Measurements from ENCODE around the gene GCK. TPM values are rescaled to one million over a fixed set of nuclear protein-coding genes. Genes with fewer than 3 reads are reported as not detected.

The GCK gene
- total and polyA plus RNA-seq, 2 donors: 0.24 to 0.30 TPM

DNA sequence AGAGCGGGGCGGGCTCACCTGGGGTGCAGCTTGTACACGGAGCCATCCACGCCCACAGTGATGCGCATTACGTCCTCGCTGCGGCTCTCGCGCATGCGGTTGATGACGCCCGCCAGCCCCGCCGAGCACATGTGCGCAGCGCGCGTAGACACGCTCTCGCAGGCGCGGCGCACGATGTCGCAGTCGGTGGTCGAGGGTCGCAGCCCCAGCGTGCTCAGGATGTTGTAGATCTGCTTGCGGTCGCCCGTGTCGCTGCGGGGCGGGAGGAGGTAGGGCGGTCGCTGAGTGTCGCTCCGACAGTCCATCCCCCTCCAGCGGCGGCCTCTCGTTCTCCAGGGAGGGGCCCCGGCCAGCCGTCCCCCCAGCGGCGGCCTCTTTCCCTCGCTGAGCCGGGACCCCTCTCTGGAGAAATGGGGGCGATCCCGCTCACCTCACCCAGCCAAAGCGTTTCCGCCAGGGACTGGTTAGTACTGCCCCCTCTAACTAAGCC lies 43.7 kb downstream of the GCK start:
- peak in 3 of 9 donors; percentile 35 to 50 (median 48) for DNase-seq (ENCODE audit: low read depth in 6 of 9, low spot score in 9 of 9)
- Histone ChIP-seq H3K4me3 (ENCODE audit: low read length in 2 of 2) (peak overlapping the region in 1 of 2 donors; percentile 46), H3K4me1 (ENCODE audit: control insufficient read depth in 2 of 2, insufficient read depth in 2 of 2, low read length in 2 of 2) (peaks cover 8 to 24% of the 10 kb centered on the region in 2 donors), H3K36me3 (ENCODE audit: control insufficient read depth in 2 of 2, insufficient read depth in 2 of 2, low read length in 1 of 2) (no peaks in the 10 kb centered on the region), H3K27me3 (ENCODE audit: control insufficient read depth in 2 of 2, insufficient read depth in 1 of 2, low read length in 1 of 2) (peaks cover 16 to 57% of the 10 kb centered on the region in 2 donors), H3K9me3 (ENCODE audit: control insufficient read depth in 2 of 2, insufficient read depth in 1 of 2, low read length in 1 of 2) (peaks cover 3 to 10% of the 10 kb centered on the region in 2 donors), H3K27ac (ENCODE audit: low read depth in 1 of 2, low read length in 1 of 2) (no peak overlapping the region)
- WGBS: 16% methylated on average over 53 of the region's 53 CpGs

DNA sequence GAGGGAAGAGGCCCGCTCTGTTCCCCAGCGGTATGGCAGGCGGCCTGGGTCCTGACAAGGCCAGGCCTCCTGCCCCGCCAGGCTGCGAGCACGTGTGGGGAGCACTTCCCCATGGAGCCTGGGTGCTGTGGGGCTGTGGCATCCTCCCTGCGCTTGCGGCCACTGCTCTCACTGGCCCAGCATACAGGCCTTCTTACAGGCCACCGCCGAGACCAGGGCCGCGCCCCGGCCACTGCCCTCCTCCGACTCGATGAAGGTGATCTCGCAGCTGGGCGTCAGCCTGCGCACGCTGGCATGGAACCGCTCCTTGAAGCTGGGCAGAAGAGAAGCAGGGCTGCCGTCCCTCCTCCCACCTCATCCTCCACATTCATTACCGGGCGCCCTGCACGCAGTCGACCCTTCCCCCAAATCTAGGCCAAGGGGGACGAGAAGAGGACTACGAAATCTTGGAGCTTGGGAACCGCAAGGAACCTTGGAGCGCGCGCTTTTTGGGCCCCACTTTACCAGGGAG lies 44.2 kb downstream of the GCK start:
- Histone ChIP-seq H3K27me3 (ENCODE audit: control insufficient read depth in 2 of 2, insufficient read depth in 1 of 2, low read length in 1 of 2) (peaks cover 16 to 57% of the 10 kb centered on the region in 2 donors), H3K36me3 (ENCODE audit: control insufficient read depth in 2 of 2, insufficient read depth in 2 of 2, low read length in 1 of 2) (no peaks in the 10 kb centered on the region), H3K4me3 (ENCODE audit: low read length in 2 of 2) (no peak overlapping the region), H3K9me3 (ENCODE audit: control insufficient read depth in 2 of 2, insufficient read depth in 1 of 2, low read length in 1 of 2) (peaks cover 3 to 10% of the 10 kb centered on the region in 2 donors), H3K4me1 (ENCODE audit: control insufficient read depth in 2 of 2, insufficient read depth in 2 of 2, low read length in 2 of 2) (peaks cover 5 to 19% of the 10 kb centered on the region in 2 donors), H3K27ac (ENCODE audit: low read depth in 1 of 2, low read length in 1 of 2) (no peak overlapping the region)
- WGBS: 66% methylated on average over 31 of the region's 31 CpGs
- no peak for DNase-seq (ENCODE audit: low read depth in 6 of 9, low spot score in 9 of 9)

DNA sequence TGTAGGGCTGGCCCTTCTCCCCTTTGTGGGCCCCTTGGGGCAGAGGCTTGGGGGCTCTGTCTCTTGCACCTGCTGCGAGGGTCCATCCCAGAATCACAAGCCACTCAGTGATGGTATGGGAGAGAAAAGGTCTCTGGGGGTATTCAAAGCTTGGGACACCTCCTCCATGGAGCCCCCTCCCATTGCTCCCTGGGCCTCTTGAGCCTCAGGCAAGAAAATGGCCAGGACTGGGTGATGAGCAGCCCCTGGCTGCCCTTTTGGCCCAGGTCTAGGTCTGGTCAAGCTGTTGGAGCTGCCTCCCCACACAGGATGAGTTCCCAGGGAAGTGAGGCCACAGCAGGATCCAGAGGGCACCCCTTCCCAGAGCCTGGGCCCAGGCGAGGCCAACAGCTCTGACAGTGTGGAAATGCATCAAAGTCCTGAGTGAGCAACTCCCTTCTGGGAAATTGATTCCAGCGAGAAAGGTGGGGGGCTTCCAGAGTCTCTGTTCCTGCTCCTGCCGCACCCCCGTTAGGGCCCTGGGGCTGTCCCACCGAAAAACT lies 44.7 kb downstream of the GCK start:
- H3K4me3 ChIP-seq (ENCODE audit: low read length in 2 of 2): no peak overlapping the region
- no peaks in the 10 kb centered on the region for H3K36me3 ChIP-seq (ENCODE audit: control insufficient read depth in 2 of 2, insufficient read depth in 2 of 2, low read length in 1 of 2)
- H3K9me3 ChIP-seq (ENCODE audit: control insufficient read depth in 2 of 2, insufficient read depth in 1 of 2, low read length in 1 of 2): peaks cover 3 to 10% of the 10 kb centered on the region in 2 donors
- DNase-seq (ENCODE audit: low read depth in 6 of 9, low spot score in 9 of 9): no peak
- peaks cover 5 to 15% of the 10 kb centered on the region in 2 donors for H3K4me1 ChIP-seq (ENCODE audit: control insufficient read depth in 2 of 2, insufficient read depth in 2 of 2, low read length in 2 of 2)
- H3K27ac ChIP-seq (ENCODE audit: low read depth in 1 of 2, low read length in 1 of 2): no peak overlapping the region
- 93% methylated on average over 6 of the region's 6 CpGs for WGBS
- peaks cover 16 to 57% of the 10 kb centered on the region in 2 donors for H3K27me3 ChIP-seq (ENCODE audit: control insufficient read depth in 2 of 2, insufficient read depth in 1 of 2, low read length in 1 of 2)

DNA sequence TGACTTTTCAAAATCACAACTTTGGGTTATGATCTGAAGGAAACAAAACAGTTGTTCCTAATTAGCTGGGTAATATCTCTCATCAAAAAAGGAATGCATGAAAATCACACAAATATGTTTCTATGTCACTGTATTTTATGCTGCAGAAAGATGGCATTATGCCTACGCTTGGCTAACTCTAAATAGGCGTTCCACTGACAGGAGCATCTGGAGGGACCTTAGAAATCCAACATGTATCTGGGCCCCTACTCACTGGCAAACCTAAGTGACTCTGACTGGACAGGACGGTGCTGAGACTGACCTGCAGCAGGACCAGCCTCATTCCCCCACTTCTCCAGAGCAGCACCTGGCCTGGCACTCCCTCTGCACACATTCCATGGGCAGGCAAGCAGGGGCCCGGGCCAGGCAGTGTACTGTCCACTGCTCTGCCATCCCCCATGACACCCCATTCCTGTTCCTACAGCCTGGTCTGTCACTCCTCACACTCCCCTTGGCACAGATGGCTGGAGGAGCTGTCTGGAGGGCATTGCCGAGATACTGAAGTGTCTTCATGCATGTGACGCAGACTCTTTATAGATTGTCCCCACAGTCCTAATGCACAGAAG lies 45.5 kb downstream of the GCK start:
- Histone ChIP-seq H3K4me1 (ENCODE audit: control insufficient read depth in 2 of 2, insufficient read depth in 2 of 2, low read length in 2 of 2) (peaks cover 5 to 15% of the 10 kb centered on the region in 2 donors), H3K27me3 (ENCODE audit: control insufficient read depth in 2 of 2, insufficient read depth in 1 of 2, low read length in 1 of 2) (peaks cover 16 to 51% of the 10 kb centered on the region in 2 donors), H3K9me3 (ENCODE audit: control insufficient read depth in 2 of 2, insufficient read depth in 1 of 2, low read length in 1 of 2) (peaks cover 3 to 10% of the 10 kb centered on the region in 2 donors), H3K27ac (ENCODE audit: low read depth in 1 of 2, low read length in 1 of 2) (no peak overlapping the region), H3K4me3 (ENCODE audit: low read length in 2 of 2) (no peak overlapping the region), H3K36me3 (ENCODE audit: control insufficient read depth in 2 of 2, insufficient read depth in 2 of 2, low read length in 1 of 2) (no peaks in the 10 kb centered on the region)
- 89% methylated on average over 6 of the region's 6 CpGs for WGBS
- no peak for DNase-seq (ENCODE audit: low read depth in 6 of 9, low spot score in 9 of 9)

DNA sequence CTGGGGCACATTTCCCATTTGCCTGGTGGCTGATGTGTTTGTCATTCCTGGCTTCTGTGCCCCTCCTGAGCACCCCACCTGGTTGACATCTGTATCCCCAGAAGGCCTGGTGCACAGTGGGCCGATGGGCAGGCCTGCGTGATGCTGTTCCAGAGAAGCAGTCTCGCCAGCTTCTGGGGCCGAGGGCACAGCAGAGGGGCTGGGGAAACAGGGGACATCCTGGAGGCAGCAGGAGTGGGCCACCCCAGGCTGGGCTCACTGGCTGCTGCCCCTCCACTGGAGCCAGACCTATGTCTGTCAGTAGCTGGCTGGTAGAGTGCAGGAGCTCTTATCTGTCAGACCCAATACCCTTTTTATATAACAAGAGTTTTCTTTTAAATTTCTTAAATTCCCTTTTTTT lies 47.2 kb downstream of the GCK start:
- no peak for DNase-seq (ENCODE audit: low read depth in 6 of 9, low spot score in 9 of 9)
- WGBS: 100% methylated on average over 4 of the region's 4 CpGs
- no peak overlapping the region for H3K4me3 ChIP-seq (ENCODE audit: low read length in 2 of 2)
- peaks cover 3 to 10% of the 10 kb centered on the region in 2 donors for H3K9me3 ChIP-seq (ENCODE audit: control insufficient read depth in 2 of 2, insufficient read depth in 1 of 2, low read length in 1 of 2)
- H3K27me3 ChIP-seq (ENCODE audit: control insufficient read depth in 2 of 2, insufficient read depth in 1 of 2, low read length in 1 of 2): peaks cover 16 to 37% of the 10 kb centered on the region in 2 donors
- peaks cover 5 to 22% of the 10 kb centered on the region in 2 donors for H3K4me1 ChIP-seq (ENCODE audit: control insufficient read depth in 2 of 2, insufficient read depth in 2 of 2, low read length in 2 of 2)
- no peak overlapping the region for H3K27ac ChIP-seq (ENCODE audit: low read depth in 1 of 2, low read length in 1 of 2)
- no peaks in the 10 kb centered on the region for H3K36me3 ChIP-seq (ENCODE audit: control insufficient read depth in 2 of 2, insufficient read depth in 2 of 2, low read length in 1 of 2)

DNA sequence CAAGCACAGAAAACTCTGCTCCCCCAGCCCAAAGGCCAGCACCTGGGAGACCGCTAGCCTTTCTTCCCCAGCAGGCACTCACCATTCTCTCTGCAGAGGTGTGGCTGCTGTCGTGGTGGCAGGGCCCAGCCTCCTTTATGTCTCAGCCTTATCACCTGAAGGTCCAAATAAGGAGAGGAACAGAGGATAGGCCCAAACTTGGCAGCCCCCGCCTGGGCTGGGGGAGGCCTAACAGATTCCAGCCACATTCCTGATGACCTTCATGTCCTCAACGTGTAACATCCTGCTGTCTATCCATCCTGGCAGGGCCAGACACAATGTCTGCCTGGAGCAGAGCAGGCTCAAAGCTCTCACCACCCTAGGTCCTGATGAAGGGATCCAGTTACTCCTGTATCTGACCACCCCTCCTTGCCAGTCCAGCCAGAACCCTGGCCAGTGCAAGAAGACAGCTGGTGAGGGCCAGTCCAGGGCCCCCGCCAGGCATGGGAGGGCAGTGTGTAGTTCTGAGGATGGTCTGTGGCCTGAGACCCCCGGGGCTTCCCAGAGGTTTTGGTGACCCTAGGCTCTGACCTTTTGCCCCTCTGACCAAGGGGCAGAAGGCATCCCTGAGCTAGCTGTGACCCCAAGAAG lies 47.9 kb downstream of the GCK start, which contains the start of gene MYL7:
Gene MYL7 (minus strand): TSS at position 112 of the 630 bp plus-strand sequence. CDS start 27 bp downstream, at position 85.
- peaks cover 4 to 18% of the 10 kb centered on the region in 2 donors for H3K4me1 ChIP-seq (ENCODE audit: control insufficient read depth in 2 of 2, insufficient read depth in 2 of 2, low read length in 2 of 2)
- no peak for DNase-seq (ENCODE audit: low read depth in 6 of 9, low spot score in 9 of 9)
- H3K36me3 ChIP-seq (ENCODE audit: control insufficient read depth in 2 of 2, insufficient read depth in 2 of 2, low read length in 1 of 2): no peaks in the 10 kb centered on the region
- 94% methylated on average over 6 of the region's 6 CpGs for WGBS
- H3K27ac ChIP-seq (ENCODE audit: low read depth in 1 of 2, low read length in 1 of 2): no peak within 1 kb of the TSS
- H3K9me3 ChIP-seq (ENCODE audit: control insufficient read depth in 2 of 2, insufficient read depth in 1 of 2, low read length in 1 of 2): peaks cover 3 to 9% of the 10 kb centered on the region in 2 donors
- no peak within 1 kb of the TSS for H3K4me3 ChIP-seq (ENCODE audit: low read length in 2 of 2)
- peaks cover 16 to 30% of the 10 kb centered on the region in 2 donors for H3K27me3 ChIP-seq (ENCODE audit: control insufficient read depth in 2 of 2, insufficient read depth in 1 of 2, low read length in 1 of 2)

DNA sequence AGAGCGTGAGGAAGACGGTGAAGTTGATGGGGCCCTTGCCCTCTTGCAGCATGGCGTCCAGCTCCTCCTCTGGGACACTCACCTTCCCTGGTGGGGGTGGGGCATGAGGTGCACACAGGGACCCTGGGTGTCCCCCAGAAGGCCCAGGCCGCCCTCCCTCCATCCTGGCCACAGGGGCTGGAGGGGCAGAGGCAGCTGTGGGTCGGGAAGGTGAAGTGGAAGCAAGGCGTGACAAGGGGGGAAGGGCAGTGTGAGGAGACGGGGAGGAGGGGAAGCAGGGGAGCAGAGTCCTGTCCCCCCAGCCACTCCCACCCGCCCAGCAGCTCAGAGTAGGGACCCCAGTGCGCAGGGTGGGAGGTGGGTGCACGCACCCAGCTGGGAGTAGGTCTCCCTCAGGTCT lies 48.9 kb downstream of the GCK start:
- WGBS: 95% methylated on average over 10 of the region's 10 CpGs
- no peak for DNase-seq (ENCODE audit: low read depth in 6 of 9, low spot score in 9 of 9)

DNA sequence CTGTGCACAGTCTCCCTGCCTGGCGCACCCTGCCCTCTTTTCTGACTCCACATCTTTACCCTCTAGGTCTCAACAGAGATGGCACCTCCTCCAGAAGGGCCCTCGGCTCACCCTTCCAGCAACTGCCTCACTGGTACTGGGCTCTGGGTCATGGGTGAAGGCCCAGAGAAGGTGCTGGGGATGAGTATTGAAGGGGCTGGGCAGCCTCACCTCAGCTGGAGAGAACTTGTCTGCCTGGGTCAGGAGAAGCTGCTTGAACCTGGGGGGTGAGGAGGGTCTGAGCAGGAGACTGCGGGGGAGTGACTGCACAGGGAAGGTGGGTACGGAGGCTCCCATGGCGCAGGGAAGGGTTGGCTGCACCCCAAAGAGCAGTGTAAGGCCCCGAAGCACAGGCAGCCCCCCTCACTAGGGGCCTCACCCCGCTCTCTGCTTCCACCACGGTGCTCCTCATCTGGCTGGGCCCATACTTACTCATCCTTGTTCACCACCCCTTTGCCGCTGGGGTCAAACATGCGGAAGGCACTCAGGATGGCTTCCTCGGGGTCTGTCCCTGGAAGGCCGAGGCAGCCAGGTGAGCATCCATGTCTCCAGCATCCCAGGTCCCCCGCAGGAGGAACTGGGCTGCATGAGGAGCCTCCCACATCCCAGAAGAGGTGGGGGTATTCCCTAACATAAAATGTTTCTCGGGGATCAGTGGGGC lies 49.8 kb downstream of the GCK start:
- Histone ChIP-seq H3K4me1 (ENCODE audit: control insufficient read depth in 2 of 2, insufficient read depth in 2 of 2, low read length in 2 of 2) (peaks cover 0 to 7% of the 10 kb centered on the region in 2 donors), H3K36me3 (ENCODE audit: control insufficient read depth in 2 of 2, insufficient read depth in 2 of 2, low read length in 1 of 2) (no peaks in the 10 kb centered on the region), H3K4me3 (ENCODE audit: low read length in 2 of 2) (no peak overlapping the region), H3K27me3 (ENCODE audit: control insufficient read depth in 2 of 2, insufficient read depth in 1 of 2, low read length in 1 of 2) (peaks cover under 1 to 11% of the 10 kb centered on the region in 2 donors), H3K9me3 (ENCODE audit: control insufficient read depth in 2 of 2, insufficient read depth in 1 of 2, low read length in 1 of 2) (no peaks in the 10 kb centered on the region), H3K27ac (ENCODE audit: low read depth in 1 of 2, low read length in 1 of 2) (no peak overlapping the region)
- no peak for DNase-seq (ENCODE audit: low read depth in 6 of 9, low spot score in 9 of 9)
- WGBS: 97% methylated on average over 14 of the region's 14 CpGs

More for the DNA sequence above, 48.9 kb downstream of the GCK start:
- Histone ChIP-seq H3K4me1 (ENCODE audit: control insufficient read depth in 2 of 2, insufficient read depth in 2 of 2, low read length in 2 of 2) (peaks cover 0 to 9% of the 10 kb centered on the region in 2 donors), H3K36me3 (ENCODE audit: control insufficient read depth in 2 of 2, insufficient read depth in 2 of 2, low read length in 1 of 2) (no peaks in the 10 kb centered on the region), H3K9me3 (ENCODE audit: control insufficient read depth in 2 of 2, insufficient read depth in 1 of 2, low read length in 1 of 2) (peaks cover under 1 to 1% of the 10 kb centered on the region in 2 donors), H3K27me3 (ENCODE audit: control insufficient read depth in 2 of 2, insufficient read depth in 1 of 2, low read length in 1 of 2) (peaks cover 7 to 20% of the 10 kb centered on the region in 2 donors), H3K27ac (ENCODE audit: low read depth in 1 of 2, low read length in 1 of 2) (no peak overlapping the region), H3K4me3 (ENCODE audit: low read length in 2 of 2) (no peak overlapping the region)
